Measurements from ENCODE around the gene TMA7B.
A peak's percentile ranks its signal among the peaks of the same experiment; 100 is the strongest.

Gene TMA7B

DNA sequence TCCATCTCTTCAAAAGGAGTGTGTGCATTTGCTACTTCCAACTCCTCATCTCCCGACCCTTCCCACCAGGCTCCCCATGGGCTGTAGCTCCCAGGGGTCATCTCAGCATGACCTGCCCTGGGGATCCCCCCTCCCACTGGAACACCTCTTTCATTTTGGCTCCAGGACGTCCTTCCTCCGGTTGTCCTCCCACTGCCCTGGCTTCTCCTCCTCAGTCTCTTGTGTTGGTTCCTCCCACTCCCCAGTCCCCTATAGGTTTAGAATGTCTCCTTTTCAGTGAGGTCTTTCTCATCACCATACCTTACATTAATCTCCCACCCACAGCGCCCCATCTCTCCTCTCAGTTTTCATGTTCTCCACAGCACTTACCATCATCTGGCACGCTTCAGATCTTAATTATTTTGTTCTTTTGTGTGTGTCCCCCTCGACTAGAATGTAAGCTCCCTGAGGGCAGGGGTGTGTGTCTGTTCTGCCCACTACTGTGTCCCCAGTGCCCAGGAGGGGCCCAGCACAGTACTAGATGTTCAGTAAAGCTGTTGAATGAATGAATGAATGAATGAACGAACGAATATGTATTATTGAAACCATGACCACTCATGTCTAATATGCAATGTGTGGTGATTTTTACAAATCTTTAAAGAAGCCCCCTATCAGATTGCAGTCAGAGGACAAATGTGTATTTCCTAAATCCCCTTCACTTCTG is 2.0 kb upstream of the TMA7B start:
- no peak for DNase-seq (ENCODE audit: low read depth in 2 of 2)
- TF ChIP-seq, protein P1, sequence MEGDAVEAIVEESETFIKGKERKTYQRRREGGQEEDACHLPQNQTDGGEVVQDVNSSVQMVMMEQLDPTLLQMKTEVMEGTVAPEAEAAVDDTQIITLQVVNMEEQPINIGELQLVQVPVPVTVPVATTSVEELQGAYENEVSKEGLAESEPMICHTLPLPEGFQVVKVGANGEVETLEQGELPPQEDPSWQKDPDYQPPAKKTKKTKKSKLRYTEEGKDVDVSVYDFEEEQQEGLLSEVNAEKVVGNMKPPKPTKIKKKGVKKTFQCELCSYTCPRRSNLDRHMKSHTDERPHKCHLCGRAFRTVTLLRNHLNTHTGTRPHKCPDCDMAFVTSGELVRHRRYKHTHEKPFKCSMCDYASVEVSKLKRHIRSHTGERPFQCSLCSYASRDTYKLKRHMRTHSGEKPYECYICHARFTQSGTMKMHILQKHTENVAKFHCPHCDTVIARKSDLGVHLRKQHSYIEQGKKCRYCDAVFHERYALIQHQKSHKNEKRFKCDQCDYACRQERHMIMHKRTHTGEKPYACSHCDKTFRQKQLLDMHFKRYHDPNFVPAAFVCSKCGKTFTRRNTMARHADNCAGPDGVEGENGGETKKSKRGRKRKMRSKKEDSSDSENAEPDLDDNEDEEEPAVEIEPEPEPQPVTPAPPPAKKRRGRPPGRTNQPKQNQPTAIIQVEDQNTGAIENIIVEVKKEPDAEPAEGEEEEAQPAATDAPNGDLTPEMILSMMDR (IDR thresholded peaks at IDR 0.05; ENCODE audit: low read depth, low read length): no peak
- H3K4me3 ChIP-seq (replicated peaks in 1 of 2; ENCODE audit: low read depth in 2 of 2, low read length in 2 of 2): no peak overlapping the region

GRCh38 chr22:39958949-39959639 is 1.1 kb upstream of the TMA7B start:
- TF ChIP-seq, protein P1 (IDR thresholded peaks at IDR 0.05; ENCODE audit: low read depth, low read length): no peak
- H3K4me3 ChIP-seq (replicated peaks in 1 of 2; ENCODE audit: low read depth in 2 of 2, low read length in 2 of 2): no peak overlapping the region
- DNase-seq (ENCODE audit: low read depth in 2 of 2): no peak

GRCh38 chr22:39960791-39961746 is 872 bp downstream of the TMA7B start:
- TF ChIP-seq, protein P1 (IDR thresholded peaks at IDR 0.05; ENCODE audit: low read depth, low read length): no peak
- H3K4me3 ChIP-seq (replicated peaks in 1 of 2; ENCODE audit: low read depth in 2 of 2, low read length in 2 of 2): no peak overlapping the region
- DNase-seq (ENCODE audit: low read depth in 2 of 2): peak; percentile 89 to 95

DNA sequence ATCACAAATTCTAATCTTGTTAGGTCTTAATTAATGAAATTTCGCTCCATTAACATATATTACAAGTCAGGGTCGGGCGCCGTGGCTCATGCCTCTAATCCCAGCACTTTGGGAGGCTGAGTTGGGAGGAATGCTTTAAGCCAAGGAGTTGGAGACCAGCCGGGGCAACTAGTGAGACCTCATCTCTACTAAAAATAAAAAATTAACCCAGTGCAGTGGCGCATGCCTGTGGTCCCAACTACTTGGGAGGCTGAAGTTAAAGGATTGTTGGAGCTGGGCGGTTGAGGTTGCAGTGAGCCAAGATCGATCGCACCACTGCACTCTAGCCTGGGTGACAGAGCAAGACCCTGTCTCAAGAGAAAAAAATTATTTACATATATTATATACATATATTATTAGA is 1.9 kb downstream of the TMA7B start:
- TF ChIP-seq, protein P1 (IDR thresholded peaks at IDR 0.05; ENCODE audit: low read depth, low read length): no peak
- H3K4me3 ChIP-seq (replicated peaks in 1 of 2; ENCODE audit: low read depth in 2 of 2, low read length in 2 of 2): no peak overlapping the region
- DNase-seq (ENCODE audit: low read depth in 2 of 2): no peak

DNA sequence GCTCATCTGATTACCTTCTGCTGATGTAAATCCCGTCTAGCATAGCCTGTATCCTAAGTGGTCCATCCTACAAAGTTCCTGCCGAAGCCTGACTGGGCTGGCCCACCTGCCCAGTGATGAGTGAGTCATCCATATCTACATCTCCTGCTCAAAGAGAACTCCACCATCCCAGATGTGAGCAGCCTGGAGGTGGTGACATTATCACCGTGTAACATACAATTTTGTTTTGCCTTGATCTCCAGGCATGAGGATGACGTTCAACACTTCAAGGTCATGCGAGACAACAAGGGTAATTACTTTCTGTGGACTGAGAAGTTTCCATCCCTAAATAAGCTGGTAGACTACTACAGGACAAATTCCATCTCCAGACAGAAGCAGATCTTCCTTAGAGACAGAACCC is 5.6 kb downstream of the TMA7B start:
- no peak overlapping the region for H3K4me3 ChIP-seq (replicated peaks in 1 of 2; ENCODE audit: low read depth in 2 of 2, low read length in 2 of 2)
- no peak for DNase-seq (ENCODE audit: low read depth in 2 of 2)
- TF ChIP-seq, protein P1 (IDR thresholded peaks at IDR 0.05; ENCODE audit: low read depth, low read length): no peak

DNA sequence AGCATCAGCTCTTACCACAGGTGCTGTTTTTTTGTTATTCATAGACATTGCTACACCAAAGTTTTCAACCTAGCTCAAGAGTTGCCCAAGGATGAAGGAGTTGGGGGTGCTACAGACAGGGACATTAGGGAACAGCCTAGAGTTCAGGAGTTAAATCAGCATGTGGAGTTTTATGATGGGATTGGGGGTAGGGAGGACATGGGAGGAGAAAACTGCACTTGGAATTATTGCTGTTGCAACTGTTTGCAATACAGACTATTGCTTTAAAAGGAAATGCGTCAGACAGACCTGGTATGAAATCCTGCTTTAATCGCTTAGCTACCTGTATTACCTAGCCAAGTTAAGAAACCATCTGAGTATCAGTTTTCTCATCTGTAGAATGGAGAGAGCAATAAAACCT is 6.3 kb downstream of the TMA7B start:
- TF ChIP-seq, protein P1 (IDR thresholded peaks at IDR 0.05; ENCODE audit: low read depth, low read length): no peak
- H3K4me3 ChIP-seq (replicated peaks in 1 of 2; ENCODE audit: low read depth in 2 of 2, low read length in 2 of 2): no peak overlapping the region
- peak in 1 of 2 donors; percentile 18 for DNase-seq (ENCODE audit: low read depth in 2 of 2)

Data from cardiac fibroblast (primary cell).